ENCODE measurements around the gene SPPL2B. TPM values are rescaled to one million over a fixed set of nuclear protein-coding genes. Genes with fewer than 3 reads are reported as not detected.
A peak's percentile ranks its signal among the peaks of the same experiment; 100 is the strongest.

Gene SPPL2B
- total RNA-seq, 3 donors from 2014 or later (not counting 1 experiment from before 2014, with no cell fraction given) = 63.2 to 83.8 (median 79.7) TPM

DNA sequence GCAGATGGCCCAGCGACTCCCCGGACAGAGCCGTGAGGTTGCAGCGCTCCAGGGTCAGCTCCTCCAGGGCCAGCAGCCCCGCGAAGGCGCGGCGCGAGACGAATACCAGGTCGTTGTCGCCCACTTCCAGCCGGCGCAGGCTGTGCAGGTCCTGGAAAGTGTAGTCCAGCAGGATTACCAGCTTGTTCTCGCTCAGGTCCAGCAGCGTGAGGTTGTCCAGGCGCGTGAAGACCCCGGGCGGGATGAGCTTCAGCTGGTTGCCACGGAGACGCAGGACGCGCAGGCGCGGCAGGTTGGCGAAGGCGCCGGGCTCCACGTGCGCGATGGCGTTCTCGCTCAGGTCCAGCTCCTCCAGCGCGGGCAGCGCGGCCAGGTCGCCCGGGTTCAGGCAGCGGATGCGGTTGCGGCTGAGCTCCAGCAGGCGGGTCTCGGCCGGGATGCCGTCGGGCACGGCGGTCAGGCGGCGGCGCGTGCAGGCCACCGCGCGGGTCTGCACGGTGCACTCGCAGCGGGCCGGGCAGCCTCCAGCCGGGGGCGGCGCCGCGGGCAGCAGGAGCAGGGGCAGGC is 37.2 kb upstream of the SPPL2B start:
- no peak for DNase-seq
- H3K27ac Mint-ChIP-seq = peak overlapping the region in 1 of 2 donors; percentile 98
- no peak for ATAC-seq
- H3K4me3 Mint-ChIP-seq = peak overlapping the region; percentile 84
- intact Hi-C loops (cut with micrococcal nuclease) = no loop called here
- H3K4me1 ChIP-seq (ENCODE audit: control insufficient read depth, insufficient read depth, low read length) = peaks cover 57% of the 10 kb centered on the region
- H3K4me3 ChIP-seq (ENCODE audit: low read length) = peak overlapping the region; percentile 47
- 58% methylated on average over 67 of the region's 67 CpGs for WGBS (ENCODE audit: insufficient coverage)
- H3K9me3 Mint-ChIP-seq = no peaks in the 10 kb centered on the region
- peaks cover 4% of the 10 kb centered on the region for H3K36me3 ChIP-seq (ENCODE audit: control insufficient read depth, insufficient read depth, low read length)
- H3K9me3 ChIP-seq (ENCODE audit: control insufficient read depth, insufficient read depth, low read length) = no peaks in the 10 kb centered on the region
- H3K27ac ChIP-seq (ENCODE audit: low read length) = peak overlapping the region; percentile 26
- H3K27me3 Mint-ChIP-seq (ENCODE audit: low read depth in 2 of 2) = no peaks in the 10 kb centered on the region
- H3K4me1 Mint-ChIP-seq = peaks cover 29 to 50% of the 10 kb centered on the region in 2 donors
- TF ChIP-seq, protein P1, sequence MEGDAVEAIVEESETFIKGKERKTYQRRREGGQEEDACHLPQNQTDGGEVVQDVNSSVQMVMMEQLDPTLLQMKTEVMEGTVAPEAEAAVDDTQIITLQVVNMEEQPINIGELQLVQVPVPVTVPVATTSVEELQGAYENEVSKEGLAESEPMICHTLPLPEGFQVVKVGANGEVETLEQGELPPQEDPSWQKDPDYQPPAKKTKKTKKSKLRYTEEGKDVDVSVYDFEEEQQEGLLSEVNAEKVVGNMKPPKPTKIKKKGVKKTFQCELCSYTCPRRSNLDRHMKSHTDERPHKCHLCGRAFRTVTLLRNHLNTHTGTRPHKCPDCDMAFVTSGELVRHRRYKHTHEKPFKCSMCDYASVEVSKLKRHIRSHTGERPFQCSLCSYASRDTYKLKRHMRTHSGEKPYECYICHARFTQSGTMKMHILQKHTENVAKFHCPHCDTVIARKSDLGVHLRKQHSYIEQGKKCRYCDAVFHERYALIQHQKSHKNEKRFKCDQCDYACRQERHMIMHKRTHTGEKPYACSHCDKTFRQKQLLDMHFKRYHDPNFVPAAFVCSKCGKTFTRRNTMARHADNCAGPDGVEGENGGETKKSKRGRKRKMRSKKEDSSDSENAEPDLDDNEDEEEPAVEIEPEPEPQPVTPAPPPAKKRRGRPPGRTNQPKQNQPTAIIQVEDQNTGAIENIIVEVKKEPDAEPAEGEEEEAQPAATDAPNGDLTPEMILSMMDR (IDR thresholded peaks at IDR 0.05) = no peak
- H3K36me3 Mint-ChIP-seq = no peaks in the 10 kb centered on the region
- H3K27me3 ChIP-seq (ENCODE audit: control insufficient read depth, insufficient read depth, low read length) = no peaks in the 10 kb centered on the region

DNA sequence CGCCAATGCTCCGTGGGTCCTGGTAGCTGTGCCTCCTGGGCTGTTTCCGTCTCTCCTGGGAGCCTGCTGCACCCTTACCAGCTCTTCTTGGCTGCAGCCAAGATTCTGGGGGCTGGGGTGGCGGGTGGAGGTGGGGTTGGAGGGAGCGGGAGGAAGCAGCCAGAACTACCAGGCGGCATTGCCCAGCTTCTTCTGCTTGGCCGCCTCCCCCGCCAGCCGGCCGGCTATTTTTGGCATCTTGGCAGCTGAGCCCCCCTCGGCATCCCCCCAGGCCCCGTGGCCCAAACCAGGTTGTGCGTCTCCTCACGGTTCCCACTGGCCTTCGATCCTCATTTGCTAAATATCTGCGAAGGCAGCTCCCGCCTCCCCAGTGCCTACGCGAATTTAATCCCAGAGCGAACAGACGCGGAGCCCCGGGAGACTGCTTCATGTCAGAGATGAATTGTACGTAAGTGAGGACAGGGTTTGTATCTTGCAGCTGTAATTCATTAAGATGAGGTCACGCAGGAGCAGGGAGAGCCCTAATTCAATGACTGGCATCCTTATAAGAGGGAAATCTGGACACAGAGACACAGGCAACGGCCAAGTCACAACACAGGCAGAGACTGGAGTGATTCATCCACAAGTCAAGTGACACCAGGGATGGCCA is 33.7 kb upstream of the SPPL2B start:
- H3K4me1 Mint-ChIP-seq = peaks cover 10 to 25% of the 10 kb centered on the region in 2 donors
- H3K36me3 Mint-ChIP-seq = no peaks in the 10 kb centered on the region
- no peaks in the 10 kb centered on the region for H3K9me3 ChIP-seq (ENCODE audit: control insufficient read depth, insufficient read depth, low read length)
- no peaks in the 10 kb centered on the region for H3K9me3 Mint-ChIP-seq
- TF ChIP-seq, protein P1 (IDR thresholded peaks at IDR 0.05) = no peak
- peaks cover 4% of the 10 kb centered on the region for H3K36me3 ChIP-seq (ENCODE audit: control insufficient read depth, insufficient read depth, low read length)
- no peak overlapping the region for H3K27ac ChIP-seq (ENCODE audit: low read length)
- H3K27ac Mint-ChIP-seq = no peak overlapping the region
- WGBS (ENCODE audit: insufficient coverage) = 71% methylated on average over 26 of the region's 26 CpGs
- ATAC-seq (no peak), DNase-seq (no peak)
- intact Hi-C loops (cut with micrococcal nuclease) = no loop called here
- no peak overlapping the region for H3K4me3 Mint-ChIP-seq
- peaks cover 36% of the 10 kb centered on the region for H3K4me1 ChIP-seq (ENCODE audit: control insufficient read depth, insufficient read depth, low read length)
- H3K27me3 Mint-ChIP-seq (ENCODE audit: low read depth in 2 of 2) = no peaks in the 10 kb centered on the region
- H3K4me3 ChIP-seq (ENCODE audit: low read length) = no peak overlapping the region
- H3K27me3 ChIP-seq (ENCODE audit: control insufficient read depth, insufficient read depth, low read length) = no peaks in the 10 kb centered on the region

DNA sequence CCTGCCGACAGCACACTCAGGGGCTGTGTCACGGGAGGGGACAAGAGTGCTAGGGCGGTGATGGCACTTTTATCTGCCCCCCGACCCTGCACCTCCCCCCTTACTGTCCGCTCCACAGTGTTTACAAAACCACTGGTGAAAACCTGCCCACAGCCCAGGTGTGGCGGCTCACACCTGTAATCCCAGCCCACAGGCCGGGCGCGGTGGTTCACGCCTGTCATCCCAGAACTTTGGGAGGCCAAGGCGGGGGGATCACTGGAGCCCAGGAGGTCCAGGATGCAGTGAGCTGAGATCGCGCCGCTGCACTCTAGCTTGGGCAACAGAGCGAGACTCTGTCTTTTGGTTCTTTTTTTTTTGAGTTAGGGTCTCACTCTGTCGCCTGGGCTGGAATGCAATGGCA is 32.3 kb upstream of the SPPL2B start:
- no peak for DNase-seq
- H3K4me1 Mint-ChIP-seq = peaks cover 8 to 21% of the 10 kb centered on the region in 2 donors
- H3K27ac ChIP-seq (ENCODE audit: low read length) = no peak overlapping the region
- no peak overlapping the region for H3K4me3 ChIP-seq (ENCODE audit: low read length)
- no peak overlapping the region for H3K4me3 Mint-ChIP-seq
- TF ChIP-seq, protein P1 (IDR thresholded peaks at IDR 0.05) = no peak
- H3K36me3 ChIP-seq (ENCODE audit: control insufficient read depth, insufficient read depth, low read length) = peaks cover 4% of the 10 kb centered on the region
- intact Hi-C loops (cut with micrococcal nuclease) = no loop called here
- H3K27me3 Mint-ChIP-seq (ENCODE audit: low read depth in 2 of 2) = no peaks in the 10 kb centered on the region
- H3K36me3 Mint-ChIP-seq = no peaks in the 10 kb centered on the region
- no peak overlapping the region for H3K27ac Mint-ChIP-seq
- ATAC-seq = no peak
- WGBS (ENCODE audit: insufficient coverage) = 73% methylated on average over 16 of the region's 16 CpGs
- no peaks in the 10 kb centered on the region for H3K9me3 ChIP-seq (ENCODE audit: control insufficient read depth, insufficient read depth, low read length)
- no peaks in the 10 kb centered on the region for H3K9me3 Mint-ChIP-seq
- H3K4me1 ChIP-seq (ENCODE audit: control insufficient read depth, insufficient read depth, low read length) = peaks cover 34% of the 10 kb centered on the region
- no peaks in the 10 kb centered on the region for H3K27me3 ChIP-seq (ENCODE audit: control insufficient read depth, insufficient read depth, low read length)

Data from natural killer cell (primary cell).